CMK (cell line): ENCODE results near the gene NAPG.
"Not testable (repeated sequence)": the region's sequence is repeated elsewhere in the genome, so short reads cannot be mapped to it uniquely, and the experiment has no call there.

ENCODE experiments used
- DNase-seq: peaks from one replicate; pipeline ENCODE4 v3.0.0-alpha.2; 2010; ENCODE audit warnings: low read depth

NAPG gene

DNA sequence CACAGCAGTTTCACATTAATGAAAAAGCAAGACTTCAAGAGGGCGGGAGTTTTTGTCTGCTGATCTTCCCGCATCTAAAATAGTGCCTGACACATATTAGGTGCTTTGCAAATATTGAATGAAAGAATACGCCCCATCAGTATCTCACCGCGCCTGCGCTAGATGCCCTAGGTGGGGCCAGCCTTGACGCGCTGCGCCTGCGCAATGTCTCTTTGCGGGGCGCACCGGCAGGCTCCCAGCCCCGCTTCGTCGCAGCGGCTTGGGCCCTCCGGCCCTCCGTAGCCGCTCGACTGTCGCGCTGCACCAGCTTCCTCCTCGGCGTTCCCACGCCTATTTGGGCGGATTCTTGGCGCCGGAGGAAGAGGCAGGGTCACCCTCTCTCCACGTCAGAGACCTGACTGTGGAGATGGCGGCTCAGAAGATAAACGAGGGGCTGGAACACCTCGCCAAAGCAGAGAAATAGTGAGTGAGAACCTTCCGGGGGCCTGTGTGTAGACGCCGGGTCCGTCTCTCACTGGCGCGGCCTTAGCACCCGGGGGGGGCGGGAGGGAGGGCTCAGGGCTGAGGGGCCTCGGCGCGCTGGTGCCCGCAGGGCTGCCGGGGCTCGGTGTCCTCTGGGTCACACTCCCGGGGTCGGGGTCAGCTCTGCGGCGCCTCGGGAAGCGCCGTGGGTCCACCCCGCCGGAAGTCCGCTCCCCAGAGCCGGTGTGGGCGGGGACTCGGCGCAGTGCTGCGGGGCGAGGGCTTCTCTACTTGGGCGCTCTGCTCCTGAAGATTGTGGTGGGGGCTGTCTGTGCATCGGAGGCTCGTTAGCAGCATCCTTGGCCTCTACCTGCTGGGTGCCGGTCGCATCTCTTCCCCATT is at the start of gene NAPG:
Gene NAPG (plus strand): TSS at position 331 of the 864 bp plus-strand sequence. CDS start 76 bp downstream, at position 407.
- DNase-seq, result peak; percentile 78

DNA sequence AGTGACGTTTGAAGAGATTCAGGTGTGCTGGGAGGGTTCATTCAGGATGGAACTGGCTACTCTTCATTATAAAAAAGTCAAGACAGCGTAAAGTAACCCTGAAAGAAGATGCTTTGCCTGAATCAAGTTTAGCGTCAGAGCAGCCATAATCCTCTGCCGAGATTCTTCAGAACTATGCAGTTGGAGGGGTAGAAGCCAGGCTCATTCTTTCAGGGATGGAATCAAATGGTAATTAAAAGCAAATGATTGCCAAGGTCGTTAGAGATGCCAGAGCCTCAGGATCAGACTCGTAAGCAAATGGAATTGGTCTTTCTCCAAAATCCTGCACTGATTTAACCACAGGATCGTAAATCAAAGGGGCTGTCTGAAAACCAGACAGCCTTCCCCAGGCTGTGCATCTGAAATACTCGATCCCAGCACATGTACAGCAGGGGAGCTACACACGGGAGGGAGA is 49.5 kb upstream of the NAPG start:
- no peak for DNase-seq

DNA sequence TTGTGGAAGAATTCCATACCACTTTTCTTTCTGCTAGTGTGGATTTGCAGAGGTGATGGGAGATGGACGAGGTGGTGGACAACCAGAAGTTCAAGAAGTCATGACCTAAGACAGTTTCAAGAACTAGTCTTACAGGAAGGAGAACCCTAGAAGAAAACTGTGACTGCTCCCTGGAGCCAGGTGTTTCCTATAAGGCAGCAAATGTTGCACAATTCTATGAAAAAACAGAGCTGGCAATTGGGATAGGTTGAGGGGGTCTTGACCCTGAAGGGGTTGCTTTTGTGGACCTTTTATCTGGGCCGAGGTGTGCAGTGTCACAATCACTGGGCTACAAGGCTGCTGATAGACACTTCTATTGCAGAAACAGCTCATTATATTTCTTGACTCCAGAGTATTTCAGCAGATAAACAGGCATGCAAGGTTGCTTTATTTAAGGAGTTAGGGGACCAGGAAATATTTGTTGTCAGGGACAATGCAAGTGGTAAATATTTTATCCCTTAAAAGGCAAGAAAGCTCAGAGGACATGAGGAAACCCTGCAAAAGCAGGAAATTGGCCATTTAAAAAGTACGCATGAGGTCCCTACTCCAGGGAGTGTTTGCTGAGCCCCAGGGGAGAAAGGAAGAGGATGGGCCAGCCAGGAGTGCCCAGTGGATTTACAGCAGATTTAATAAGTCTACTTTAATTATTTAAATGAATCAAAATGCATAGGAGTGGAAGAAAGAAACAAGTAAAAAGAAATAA is 48.5 kb upstream of the NAPG start:
- DNase-seq, result no peak

DNA sequence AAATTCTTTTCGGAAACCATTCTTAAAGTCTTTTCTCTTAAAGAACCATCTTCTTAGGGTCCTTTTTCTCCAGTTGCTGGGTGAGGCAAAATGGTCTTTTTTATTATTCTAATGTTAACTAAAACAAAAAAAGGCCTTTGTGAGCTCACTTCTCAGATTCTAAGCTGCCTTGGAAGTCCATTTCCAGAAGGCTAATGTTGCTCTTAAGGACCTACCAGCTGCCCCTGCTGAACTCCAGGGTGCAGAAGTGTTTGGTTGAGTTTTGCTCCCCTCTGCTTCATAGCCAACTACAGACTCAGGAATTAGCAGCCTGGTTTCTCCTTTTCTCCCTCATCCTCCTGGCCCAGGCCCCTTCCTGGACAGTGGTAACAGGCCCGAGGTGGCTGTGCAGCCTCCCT is 48.0 kb upstream of the NAPG start:
- no peak for DNase-seq

DNA sequence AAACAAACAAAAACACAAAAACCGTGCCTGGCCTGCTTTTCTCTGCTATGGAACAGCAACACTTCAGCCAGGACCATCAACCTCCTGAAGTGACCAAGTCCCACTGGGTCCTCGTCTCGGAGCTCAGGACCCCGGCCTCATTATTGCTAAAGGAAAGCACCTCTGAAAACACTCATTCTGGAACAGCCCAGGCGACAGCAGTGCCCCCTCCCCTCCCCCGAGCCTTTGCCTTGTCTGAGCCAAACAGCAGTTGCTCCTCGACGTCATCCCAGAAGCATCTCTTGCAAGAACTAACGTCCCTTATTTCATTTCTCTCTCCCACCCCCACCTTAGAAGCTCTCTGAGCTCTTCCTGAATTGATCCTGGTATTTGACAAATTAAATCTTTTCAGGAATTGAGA is 44.0 kb upstream of the NAPG start:
- DNase-seq, result no peak

DNA sequence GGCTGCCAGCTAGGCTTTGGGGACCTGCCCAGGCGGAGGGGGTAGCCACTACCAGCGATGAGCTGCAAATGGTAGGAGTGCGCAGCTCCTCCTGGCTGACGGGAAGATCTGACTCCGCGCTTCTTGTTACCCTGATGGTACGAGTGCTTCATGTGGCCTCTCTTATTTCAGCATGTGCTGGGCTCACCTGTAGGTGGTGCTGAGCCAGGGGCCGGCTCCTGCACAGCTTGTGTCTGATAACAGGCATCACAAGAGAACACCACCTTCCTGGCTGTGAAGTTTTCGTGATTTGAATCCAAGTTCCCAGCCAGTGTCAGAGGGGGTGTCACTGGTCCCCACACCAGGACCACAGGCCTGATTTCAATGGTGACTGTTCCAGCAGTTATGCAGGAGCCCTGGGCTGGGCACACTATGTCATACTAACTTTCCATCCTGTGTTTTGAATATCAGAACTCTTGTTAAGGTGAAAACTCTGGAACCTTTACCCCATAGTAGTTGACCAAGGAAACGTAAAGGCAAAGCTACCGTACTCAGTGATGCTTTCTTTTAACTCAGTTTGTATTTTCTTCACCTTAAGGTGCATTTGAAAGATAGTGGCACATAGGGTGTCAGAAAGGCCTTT is 43.4 kb upstream of the NAPG start:
- DNase-seq, result no peak

DNA sequence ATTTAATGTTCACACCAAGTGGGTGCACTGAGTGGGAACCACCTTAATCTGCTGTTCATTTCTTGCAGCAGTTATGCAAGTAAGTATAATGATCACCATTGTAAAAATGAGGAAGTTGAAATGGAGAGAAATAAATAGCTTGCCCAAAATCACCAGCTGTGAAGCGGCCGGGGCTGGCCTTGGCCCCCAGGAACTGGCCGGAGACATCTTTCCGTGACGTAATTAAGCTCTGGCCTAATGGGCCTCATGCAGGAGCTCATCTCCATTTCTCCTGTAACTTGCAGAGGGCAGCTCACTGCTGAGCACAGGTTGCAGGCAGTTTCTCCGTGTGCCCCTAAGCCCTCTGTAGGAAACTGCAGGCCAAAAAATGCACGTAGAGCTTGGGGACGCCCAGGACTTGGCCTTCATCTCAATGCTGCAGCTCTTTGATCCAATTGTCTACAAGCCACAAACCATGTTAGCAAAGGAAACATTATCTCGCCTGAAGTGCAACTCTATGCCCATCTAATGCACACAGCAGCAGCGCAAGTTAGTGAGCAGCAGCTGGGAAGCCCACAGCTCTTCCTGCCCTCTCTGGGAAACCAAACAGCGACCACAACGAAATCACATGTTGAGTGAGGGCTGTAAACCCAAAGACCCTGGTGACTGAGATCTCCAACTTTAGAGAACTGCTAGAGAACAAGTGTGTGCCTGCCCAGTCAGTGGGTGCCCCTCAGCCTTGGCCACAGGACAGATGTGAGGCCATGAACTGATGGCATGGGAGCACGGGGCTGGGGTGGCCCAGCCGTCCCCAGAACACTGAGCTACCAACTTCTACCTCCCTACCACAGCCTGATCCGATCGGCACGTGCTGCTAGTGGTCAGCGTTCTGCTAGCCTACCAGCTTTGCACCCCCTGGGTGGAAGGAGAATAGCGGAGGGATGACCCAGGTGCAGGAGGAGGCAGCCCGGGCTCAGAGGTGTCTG is 42.6 kb upstream of the NAPG start:
- DNase-seq, result no peak

DNA sequence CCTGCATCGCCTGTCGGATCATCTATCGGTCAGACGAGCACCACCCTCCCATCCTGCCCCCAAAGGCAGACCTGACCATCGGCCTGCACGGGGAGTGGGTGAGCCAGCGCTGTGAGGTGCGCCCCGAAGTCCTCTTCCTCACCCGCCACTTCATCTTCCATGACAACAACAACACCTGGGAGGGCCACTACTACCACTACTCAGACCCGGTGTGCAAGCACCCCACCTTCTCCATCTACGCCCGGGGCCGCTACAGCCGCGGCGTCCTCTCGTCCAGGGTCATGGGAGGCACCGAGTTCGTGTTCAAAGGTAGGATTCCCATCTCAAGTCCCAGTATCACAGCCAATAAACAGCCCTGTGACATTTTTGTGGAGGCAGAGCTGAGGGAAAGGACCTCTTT is 40.4 kb upstream of the NAPG start:
- no peak for DNase-seq

DNA sequence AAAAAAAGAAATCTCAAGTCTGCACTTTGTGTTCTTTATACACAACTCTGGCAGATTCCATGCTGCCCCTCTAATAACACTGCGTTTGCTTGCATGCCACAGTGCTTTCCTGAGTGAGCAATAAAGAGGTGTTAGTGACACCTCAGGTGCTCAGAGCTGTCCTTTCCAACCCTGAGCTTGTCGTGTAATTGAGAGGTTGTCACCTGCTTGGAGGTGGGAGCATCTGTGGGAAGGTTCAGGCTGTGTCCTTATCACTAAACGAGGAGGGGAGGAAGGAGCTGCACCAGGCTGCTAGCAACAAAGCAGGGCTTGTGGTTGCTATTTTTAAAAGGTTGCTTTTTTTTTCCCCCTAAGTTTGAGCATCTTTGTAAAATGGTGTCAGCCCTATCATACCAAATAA is 39.5 kb upstream of the NAPG start:
- DNase-seq, result no peak

DNA sequence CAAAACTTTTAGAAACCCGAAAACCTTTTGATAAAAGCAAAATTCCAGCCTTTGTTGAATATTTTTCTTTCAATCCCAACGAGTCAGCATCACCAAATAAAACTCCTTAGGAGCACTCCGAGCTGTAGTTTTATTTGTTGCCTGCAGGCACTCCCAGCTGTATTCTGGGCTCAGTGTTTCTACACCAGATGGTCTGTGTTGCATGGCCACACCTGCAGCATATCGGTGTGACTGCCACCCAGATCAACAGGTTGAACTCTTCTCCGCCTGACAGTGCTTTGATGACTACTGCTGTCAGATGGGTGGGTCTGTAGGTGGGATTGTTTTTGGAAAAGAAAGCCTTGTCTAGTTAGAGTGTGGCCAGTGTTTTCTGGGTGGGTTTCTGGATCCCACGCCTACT is 38.7 kb upstream of the NAPG start:
- DNase-seq, result no peak

DNA sequence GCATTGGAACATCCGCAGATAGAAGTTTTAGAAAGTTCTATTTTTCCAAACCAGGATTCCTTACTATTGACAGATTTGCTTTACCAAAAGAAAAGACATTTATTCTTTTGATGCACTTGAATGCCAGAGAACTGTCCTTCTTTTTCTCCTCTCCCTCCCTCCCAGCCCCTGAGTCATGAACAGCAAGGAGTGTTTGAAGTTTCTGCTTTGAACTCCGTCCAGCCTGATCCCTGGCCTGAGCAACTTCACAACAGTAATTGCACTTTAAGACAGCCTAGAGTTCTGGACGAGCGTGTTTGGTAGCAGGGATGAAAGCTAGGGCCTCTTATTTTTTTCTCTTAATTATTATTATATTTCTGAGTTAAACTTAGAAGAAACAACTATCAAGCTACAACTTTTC is 37.8 kb upstream of the NAPG start:
- no peak for DNase-seq

DNA sequence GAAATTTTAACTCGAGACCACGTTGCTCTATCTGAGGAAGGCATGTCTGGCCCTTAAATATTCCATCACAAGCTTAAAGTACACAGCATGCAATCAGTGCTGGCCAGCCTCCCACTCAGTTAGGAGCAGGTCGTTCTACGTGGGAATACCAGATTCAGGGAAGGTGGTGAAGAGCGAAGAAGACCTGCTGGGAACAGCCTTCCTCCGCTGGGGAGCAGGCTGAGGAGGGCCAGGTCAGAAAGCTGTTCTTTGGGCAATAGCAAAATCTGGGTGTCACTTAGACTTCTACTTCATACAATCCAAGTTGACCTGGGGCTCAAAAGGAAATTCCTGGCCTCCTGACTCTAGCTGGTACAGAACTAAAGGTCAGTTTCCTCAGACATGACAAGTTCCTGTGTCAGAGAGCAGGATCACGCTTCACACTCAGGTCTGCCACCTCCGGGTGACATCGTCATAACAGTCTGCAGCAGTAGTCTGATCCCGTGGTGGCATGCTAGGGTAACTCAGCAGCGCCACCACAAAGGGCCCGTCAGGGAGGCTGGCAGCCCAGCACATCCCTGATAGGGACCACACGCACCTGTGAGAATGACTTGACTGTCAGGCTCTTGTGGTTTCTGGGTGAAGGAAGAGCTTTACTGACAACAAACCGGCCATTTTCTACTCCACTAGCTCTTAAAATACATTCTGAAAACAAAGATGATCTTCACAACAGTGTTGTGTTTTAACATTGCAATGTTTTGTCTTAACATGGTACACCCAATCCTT is 35.2 kb upstream of the NAPG start:
- DNase-seq, result peak; percentile 17

DNA sequence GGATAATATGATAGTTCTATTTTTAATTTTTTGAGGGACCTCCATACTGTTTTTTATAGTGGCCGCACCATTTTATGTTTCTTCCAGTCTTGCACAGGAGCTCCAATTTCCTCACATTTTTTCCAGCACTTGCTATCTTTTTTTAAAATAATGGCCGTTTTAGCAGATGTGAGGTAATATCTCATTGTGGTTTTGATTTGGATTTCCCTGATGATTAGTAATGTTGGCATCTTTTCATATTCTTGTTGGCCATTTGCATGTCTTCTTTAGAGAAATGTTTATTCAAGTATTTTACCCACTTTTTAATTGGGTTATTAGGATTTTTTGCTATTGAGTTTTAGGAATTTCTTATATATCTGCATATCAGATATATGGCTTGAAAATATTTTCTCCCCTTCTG is 29.9 kb upstream of the NAPG start:
- no peak for DNase-seq

DNA sequence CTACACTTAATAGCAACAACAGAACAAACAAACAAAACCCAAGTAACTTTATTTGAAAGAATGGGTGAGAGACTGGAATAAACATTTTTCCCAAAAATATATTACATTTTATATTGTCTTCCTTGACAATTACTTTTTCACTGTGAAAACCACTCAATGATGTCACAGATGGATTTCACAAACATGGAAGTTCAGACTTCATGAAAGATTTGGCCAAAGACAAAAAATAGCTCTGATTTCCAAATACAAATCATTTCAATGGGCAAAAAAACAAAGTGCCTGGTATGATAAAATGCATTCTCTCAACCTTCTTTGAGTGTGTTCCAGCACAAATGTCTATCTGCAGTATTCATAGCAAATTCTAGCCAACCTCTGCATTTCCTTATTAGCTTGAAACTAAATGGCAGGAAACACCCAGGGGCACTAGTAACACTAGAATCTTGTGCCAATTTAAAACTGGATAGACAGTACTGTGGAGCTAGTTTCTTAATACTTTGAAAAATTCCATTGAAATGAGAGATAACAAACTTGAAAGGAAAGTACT is 28.5 kb upstream of the NAPG start:
- DNase-seq, result no peak

DNA sequence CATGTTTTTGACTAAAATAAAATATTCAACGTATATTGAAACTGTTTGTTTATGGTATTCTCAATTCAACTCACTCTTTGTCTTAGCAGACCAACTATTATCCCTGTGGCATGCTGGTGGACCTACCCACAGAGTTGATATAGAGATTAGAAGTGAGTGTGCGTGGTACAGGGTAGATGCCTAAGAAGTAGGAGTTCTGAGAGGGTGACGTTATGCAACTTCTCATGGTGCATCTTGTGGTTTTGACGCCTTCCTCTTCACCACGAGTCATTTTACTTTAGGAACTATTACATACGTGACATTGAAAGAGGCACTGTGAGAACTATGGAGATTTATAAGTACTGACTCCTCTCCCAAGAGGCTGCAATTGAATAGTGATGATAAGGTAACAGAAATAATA is 26.6 kb upstream of the NAPG start:
- no peak for DNase-seq

DNA sequence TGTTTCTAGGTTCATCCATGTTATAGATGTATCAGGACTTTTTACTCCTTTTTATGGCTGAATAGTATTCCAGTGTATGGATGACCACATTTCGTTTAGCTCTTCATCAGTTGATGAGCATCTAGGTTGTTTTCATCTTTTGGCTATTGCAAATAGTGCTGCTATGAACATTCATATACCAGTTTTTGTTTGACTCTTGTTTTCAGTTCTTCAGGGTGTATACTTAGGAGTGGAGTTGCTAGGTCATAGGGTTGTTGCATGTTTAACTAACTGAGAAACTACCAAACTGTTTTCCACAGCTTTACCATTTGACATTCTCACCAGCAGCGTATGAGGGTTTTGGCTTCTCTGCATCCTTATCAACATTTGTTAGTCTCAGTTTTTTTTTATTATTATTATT is 25.8 kb upstream of the NAPG start:
- DNase-seq, result no peak

DNA sequence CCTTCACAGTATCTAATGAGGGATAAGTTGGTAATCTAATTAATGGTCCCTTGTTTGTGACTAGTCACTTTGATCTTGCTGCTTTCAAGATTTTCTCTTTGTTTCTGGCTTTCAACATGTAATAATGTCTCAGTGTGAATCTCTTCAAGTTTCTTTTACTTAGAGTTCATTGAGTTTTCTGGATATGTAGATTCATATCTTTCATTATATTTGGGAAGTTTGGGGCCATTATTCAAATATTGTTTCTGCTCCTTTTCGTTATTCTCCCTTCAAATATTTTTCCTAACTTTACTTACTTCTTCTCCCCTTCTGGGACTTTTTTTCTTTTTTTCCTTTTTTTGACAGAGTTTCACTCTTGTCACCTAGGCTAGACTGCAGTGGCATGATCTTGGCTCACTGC is 21.1 kb upstream of the NAPG start:
- no peak for DNase-seq

DNA sequence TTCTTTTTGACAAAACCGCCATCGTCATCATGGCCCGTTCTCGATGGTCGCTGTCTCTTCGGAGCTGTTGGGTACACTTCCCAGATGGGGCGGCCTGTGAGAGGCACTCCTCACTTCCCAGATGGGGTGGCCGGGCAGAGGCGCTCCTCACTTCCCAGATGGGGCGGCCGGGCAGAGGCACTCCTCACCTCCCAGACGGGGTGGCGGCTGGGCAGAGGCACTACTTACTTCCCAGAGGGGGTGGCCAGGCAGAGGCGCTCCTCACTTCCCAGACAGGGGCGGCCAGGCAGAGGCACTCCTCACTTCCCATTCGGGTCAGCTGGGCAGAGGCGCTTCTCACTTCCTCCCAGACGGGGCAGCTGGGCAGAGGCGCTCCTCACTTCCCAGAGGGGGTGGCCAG is 19.9 kb upstream of the NAPG start:
- not testable (repeated sequence) for DNase-seq

DNA sequence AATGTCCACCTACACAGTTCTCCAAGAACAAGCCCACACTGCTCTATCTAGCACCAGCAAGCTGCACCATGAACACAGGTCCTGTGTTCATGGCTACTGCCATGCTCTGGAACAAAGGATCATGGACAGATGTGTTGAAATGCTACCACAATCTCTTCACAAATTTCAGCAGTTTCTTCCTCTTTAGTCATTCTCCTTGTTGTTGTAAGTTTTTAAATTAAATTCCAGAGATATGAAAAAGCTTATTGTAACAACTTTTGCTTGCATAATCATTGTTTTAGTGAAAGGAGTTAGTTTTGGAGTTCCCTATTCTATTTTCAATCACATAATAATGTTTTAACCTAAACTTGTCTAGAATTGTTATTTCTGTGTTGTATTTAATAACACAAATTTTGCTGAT is 17.2 kb upstream of the NAPG start:
- DNase-seq, result no peak

DNA sequence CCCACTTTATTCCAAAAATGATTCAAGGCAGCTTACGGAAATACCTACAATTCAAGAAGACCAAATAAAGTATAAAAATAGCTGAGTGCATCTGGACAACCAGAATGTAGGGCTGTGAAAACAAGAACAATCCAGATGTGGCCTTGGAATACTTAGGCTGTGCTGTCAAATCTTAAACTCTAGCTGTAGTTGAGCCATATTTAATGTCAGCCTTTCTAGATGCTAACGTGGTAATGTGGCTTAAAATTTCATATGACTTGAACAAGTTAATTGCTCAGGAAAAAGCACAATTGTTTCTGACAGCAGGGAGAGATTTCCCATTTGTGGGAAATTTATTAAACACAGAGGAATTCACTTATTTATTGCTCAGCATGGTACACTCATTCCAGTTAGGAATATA is 14.6 kb upstream of the NAPG start:
- DNase-seq, result no peak

DNA sequence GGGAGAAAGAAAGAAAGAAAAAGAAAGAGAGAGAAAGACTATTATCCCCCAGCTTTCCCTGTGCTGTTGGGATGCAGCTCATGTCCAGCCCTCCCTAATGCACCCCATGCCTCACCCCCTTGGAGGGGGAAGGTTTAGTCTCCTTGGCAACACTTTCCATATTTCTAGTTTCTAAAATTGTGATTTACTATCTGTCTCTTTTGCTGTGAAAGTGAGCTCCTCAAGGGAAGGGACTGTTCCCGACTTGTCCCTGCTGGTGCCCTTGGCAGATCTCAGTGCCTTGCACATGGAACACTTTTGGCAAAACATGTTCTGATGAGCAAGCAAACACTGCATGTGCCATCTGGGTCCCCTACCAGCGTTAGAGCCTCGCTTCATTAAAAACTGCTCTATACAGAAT is 11.7 kb upstream of the NAPG start:
- no peak for DNase-seq
